Rectal smooth muscle tissue (tissue), 1 donor: ENCODE results near the gene CPD.

ENCODE experiments used
- H3K27ac ChIP-seq: one replicate; pipeline ENCODE4 v1.7.0; 2013; ENCODE audit warnings: low read depth, low read length, inconsistent platforms
- H3K27me3 ChIP-seq: one replicate; pipeline ENCODE4 v1.7.0; 2013; ENCODE audit warnings: low read length; ENCODE audit not compliant: control insufficient read depth, insufficient read depth
- H3K36me3 ChIP-seq: one replicate; pipeline ENCODE4 v1.7.0; 2013; ENCODE audit warnings: low read length; ENCODE audit not compliant: control insufficient read depth, insufficient read depth
- H3K4me1 ChIP-seq: one replicate; pipeline ENCODE4 v1.7.0; 2013; ENCODE audit warnings: low read length; ENCODE audit not compliant: control insufficient read depth, insufficient read depth
- H3K4me3 ChIP-seq: one replicate; pipeline ENCODE4 v1.7.0; 2013; ENCODE audit warnings: low read length
- H3K9ac ChIP-seq: one replicate; pipeline ENCODE4 v1.7.0; 2013; ENCODE audit warnings: low read length

The CPD gene

GRCh38 chr17:30360086-30360808, 18.5 kb upstream of the CPD start:
- H3K27me3 ChIP-seq: no peaks in the 10 kb centered on the region
- no peak overlapping the region for H3K27ac ChIP-seq
- H3K36me3 ChIP-seq: no peaks in the 10 kb centered on the region

GRCh38 chr17:30361766-30362279, 16.9 kb upstream of the CPD start:
- no peak overlapping the region for H3K9ac ChIP-seq
- H3K4me3 ChIP-seq: no peak overlapping the region
- H3K27ac ChIP-seq: no peak overlapping the region
- H3K36me3 ChIP-seq: no peaks in the 10 kb centered on the region
- no peaks in the 10 kb centered on the region for H3K4me1 ChIP-seq
- H3K27me3 ChIP-seq: no peaks in the 10 kb centered on the region

More at GRCh38 chr17:30360086-30360808, 18.5 kb upstream of the CPD start:
- H3K9ac ChIP-seq: no peak overlapping the region
- no peak overlapping the region for H3K4me3 ChIP-seq
- H3K4me1 ChIP-seq: no peaks in the 10 kb centered on the region

- H3K4me1 ChIP-seq: no peaks in the 10 kb centered on the region
Observed at GRCh38 chr17:30363715-30364202, 15.0 kb upstream of the CPD start.

GRCh38 chr17:30366536-30366935, 12.2 kb upstream of the CPD start:
- H3K27ac ChIP-seq: no peak overlapping the region
- no peak overlapping the region for H3K9ac ChIP-seq
- H3K4me1 ChIP-seq: no peaks in the 10 kb centered on the region
- H3K36me3 ChIP-seq: no peaks in the 10 kb centered on the region
- H3K4me3 ChIP-seq: no peak overlapping the region
- no peaks in the 10 kb centered on the region for H3K27me3 ChIP-seq

More at GRCh38 chr17:30363715-30364202, 15.0 kb upstream of the CPD start:
- no peaks in the 10 kb centered on the region for H3K36me3 ChIP-seq
- H3K4me3 ChIP-seq: no peak overlapping the region
- H3K27ac ChIP-seq: no peak overlapping the region
- no peak overlapping the region for H3K9ac ChIP-seq
- no peaks in the 10 kb centered on the region for H3K27me3 ChIP-seq

- Histone ChIP-seq H3K9ac (no peak overlapping the region), H3K27ac (no peak overlapping the region), H3K27me3 (no peaks in the 10 kb centered on the region), H3K4me3 (no peak overlapping the region), H3K36me3 (no peaks in the 10 kb centered on the region), H3K4me1 (no peaks in the 10 kb centered on the region)
Observed at GRCh38 chr17:30368912-30369720, 9.6 kb upstream of the CPD start.

GRCh38 chr17:30369995-30370394, 8.7 kb upstream of the CPD start:
- no peak overlapping the region for H3K4me3 ChIP-seq
- no peak overlapping the region for H3K27ac ChIP-seq

GRCh38 chr17:30372755-30373154, 6.0 kb upstream of the CPD start:
- no peak overlapping the region for H3K9ac ChIP-seq
- no peaks in the 10 kb centered on the region for H3K27me3 ChIP-seq
- no peak overlapping the region for H3K4me3 ChIP-seq
- H3K27ac ChIP-seq: no peak overlapping the region
- no peaks in the 10 kb centered on the region for H3K4me1 ChIP-seq
- no peaks in the 10 kb centered on the region for H3K36me3 ChIP-seq

More at GRCh38 chr17:30369995-30370394, 8.7 kb upstream of the CPD start:
- no peaks in the 10 kb centered on the region for H3K4me1 ChIP-seq
- no peaks in the 10 kb centered on the region for H3K36me3 ChIP-seq
- H3K27me3 ChIP-seq: no peaks in the 10 kb centered on the region
- no peak overlapping the region for H3K9ac ChIP-seq

GRCh38 chr17:30375661-30376060, 3.1 kb upstream of the CPD start:
- Histone ChIP-seq H3K9ac (no peak overlapping the region), H3K27ac (no peak overlapping the region), H3K4me1 (peaks cover 5% of the 10 kb centered on the region), H3K4me3 (no peak overlapping the region), H3K36me3 (no peaks in the 10 kb centered on the region), H3K27me3 (no peaks in the 10 kb centered on the region)

GRCh38 chr17:30376621-30377452, 1.9 kb upstream of the CPD start:
- Histone ChIP-seq H3K9ac (no peak overlapping the region), H3K4me1 (peaks cover 5% of the 10 kb centered on the region), H3K4me3 (no peak overlapping the region), H3K27me3 (no peaks in the 10 kb centered on the region), H3K27ac (no peak overlapping the region), H3K36me3 (no peaks in the 10 kb centered on the region)

- Histone ChIP-seq H3K36me3 (no peaks in the 10 kb centered on the region), H3K4me1 (peaks cover 9% of the 10 kb centered on the region), H3K9ac (no peak overlapping the region), H3K27me3 (no peaks in the 10 kb centered on the region), H3K27ac (peak overlapping the region; percentile 82), H3K4me3 (peak overlapping the region; percentile 76)
Observed at GRCh38 chr17:30377574-30378240, 1.0 kb upstream of the CPD start.

- Histone ChIP-seq H3K4me1 (peaks cover 9% of the 10 kb centered on the region), H3K36me3 (no peaks in the 10 kb centered on the region), H3K4me3 (peak overlapping the region; percentile 76), H3K27ac (peak overlapping the region; percentile 82), H3K27me3 (no peaks in the 10 kb centered on the region), H3K9ac (peak overlapping the region; percentile 24)
Observed at GRCh38 chr17:30378241-30378824, 394 bp upstream of the CPD start.
